Right atrium auricular region (tissue), 2 donors: ENCODE results near the gene CNTN5. TPM values are rescaled to one million over a fixed set of nuclear protein-coding genes. Genes with fewer than 3 reads are reported as not detected.

ENCODE experiments used
- DNase-seq: peaks from one replicate; pipeline ENCODE4 v3.0.0-alpha.2; 2019; ENCODE audit warnings: low spot score
- H3K27ac ChIP-seq, 2 donors: fragments of 200-600 bp; sonication (generic); 1 replicate in 1 of 2; 2 replicates in 1 of 2; pipeline ENCODE4 v1.5.1; 2016 to 2019
- H3K27me3 ChIP-seq, 2 donors: fragments of 200-600 bp; sonication (generic); one replicate each; pipeline versions ENCODE4 v1.5.1 to v1.6.0; 2017 to 2019
- H3K36me3 ChIP-seq: fragments of 200-600 bp; sonication (generic); one replicate; pipeline ENCODE4 v1.5.1; 2016
- H3K4me1 ChIP-seq, 2 donors: fragments of 200-600 bp; sonication (generic); one replicate each; pipeline versions ENCODE4 v1.5.1 to v1.6.0; 2017 to 2019
- H3K4me3 ChIP-seq, 2 donors: fragments of 200-600 bp; sonication (generic); 1 replicate in 1 of 2; 2 replicates in 1 of 2; pipeline ENCODE4 v1.5.1; 2017 to 2019; ENCODE audit warnings: mild to moderate bottlenecking in 1 of 2, moderate library complexity in 1 of 2
- H3K9me3 ChIP-seq, 2 donors: fragments of 200-600 bp; sonication (generic); one replicate each; pipeline ENCODE4 v1.5.1; 2019
- total RNA-seq, 2 donors: library from RNA; depleted of rRNA; stranded (reverse); fragments of >200 nt; gene quantifications; one replicate each; pipeline ENCODE4 v1.1.0, GENCODE V29; 2016
- TF ChIP-seq, protein P1 (sequence below), 2 donors: fragments of 200-600 bp; sonication (generic); IDR thresholded peaks; one replicate each; pipeline ENCODE4 v1.5.1; 2019; ENCODE audit warnings: antibody characterized with exemption in 2 of 2

Gene CNTN5
- total RNA-seq, 2 donors from 2014 or later = not detected

DNA sequence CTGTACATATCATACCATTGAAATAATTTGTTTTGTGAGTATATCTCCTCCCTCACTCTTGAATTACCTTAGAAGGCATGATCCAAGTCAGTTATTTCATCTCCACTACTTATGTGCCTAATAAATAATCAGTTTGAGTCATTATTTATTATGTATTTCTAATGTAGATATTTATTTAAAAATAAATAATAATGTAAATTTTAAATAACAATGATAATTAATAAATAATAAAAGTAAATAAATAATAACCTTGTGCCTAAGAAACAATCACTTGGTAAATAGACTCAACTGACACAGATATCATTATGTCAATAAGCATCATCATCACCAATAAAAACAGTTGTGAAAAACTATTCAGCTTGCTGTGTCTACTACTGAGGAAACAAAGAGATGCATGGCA, 213.8 kb downstream of the CNTN5 start:
- Histone ChIP-seq H3K36me3 (no peaks in the 10 kb centered on the region), H3K4me3 (no peak overlapping the region), H3K9me3 (peaks cover 0 to 7% of the 10 kb centered on the region in 2 donors), H3K27me3 (no peaks in the 10 kb centered on the region), H3K27ac (no peak overlapping the region), H3K4me1 (no peaks in the 10 kb centered on the region)
- TF ChIP-seq, protein P1, sequence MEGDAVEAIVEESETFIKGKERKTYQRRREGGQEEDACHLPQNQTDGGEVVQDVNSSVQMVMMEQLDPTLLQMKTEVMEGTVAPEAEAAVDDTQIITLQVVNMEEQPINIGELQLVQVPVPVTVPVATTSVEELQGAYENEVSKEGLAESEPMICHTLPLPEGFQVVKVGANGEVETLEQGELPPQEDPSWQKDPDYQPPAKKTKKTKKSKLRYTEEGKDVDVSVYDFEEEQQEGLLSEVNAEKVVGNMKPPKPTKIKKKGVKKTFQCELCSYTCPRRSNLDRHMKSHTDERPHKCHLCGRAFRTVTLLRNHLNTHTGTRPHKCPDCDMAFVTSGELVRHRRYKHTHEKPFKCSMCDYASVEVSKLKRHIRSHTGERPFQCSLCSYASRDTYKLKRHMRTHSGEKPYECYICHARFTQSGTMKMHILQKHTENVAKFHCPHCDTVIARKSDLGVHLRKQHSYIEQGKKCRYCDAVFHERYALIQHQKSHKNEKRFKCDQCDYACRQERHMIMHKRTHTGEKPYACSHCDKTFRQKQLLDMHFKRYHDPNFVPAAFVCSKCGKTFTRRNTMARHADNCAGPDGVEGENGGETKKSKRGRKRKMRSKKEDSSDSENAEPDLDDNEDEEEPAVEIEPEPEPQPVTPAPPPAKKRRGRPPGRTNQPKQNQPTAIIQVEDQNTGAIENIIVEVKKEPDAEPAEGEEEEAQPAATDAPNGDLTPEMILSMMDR (IDR thresholded peaks at IDR 0.05) = no peak
- DNase-seq = no peak

DNA sequence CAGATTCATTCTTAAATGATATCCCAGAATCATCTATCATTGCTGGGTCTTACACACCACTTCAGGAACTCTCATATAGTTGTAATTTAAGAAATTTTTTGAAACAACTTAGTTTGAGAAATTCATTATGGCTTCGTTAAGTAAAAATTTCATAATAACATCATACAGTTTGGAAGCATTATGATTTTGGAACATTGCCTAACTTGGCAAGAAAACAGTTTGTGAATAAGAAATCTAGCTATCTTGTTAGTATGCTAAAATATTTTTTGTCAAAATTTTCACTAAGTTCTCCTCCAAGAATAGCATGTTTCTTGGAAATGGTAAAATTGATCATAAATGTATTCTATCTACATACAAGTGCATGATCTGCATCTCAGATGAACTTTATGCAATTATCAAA, 217.7 kb downstream of the CNTN5 start:
- H3K27ac ChIP-seq = no peak overlapping the region
- no peaks in the 10 kb centered on the region for H3K27me3 ChIP-seq
- TF ChIP-seq, protein P1 (IDR thresholded peaks at IDR 0.05) = no peak
- H3K4me3 ChIP-seq = no peak overlapping the region
- no peaks in the 10 kb centered on the region for H3K36me3 ChIP-seq
- no peak for DNase-seq
- no peaks in the 10 kb centered on the region for H3K9me3 ChIP-seq
- no peaks in the 10 kb centered on the region for H3K4me1 ChIP-seq

DNA sequence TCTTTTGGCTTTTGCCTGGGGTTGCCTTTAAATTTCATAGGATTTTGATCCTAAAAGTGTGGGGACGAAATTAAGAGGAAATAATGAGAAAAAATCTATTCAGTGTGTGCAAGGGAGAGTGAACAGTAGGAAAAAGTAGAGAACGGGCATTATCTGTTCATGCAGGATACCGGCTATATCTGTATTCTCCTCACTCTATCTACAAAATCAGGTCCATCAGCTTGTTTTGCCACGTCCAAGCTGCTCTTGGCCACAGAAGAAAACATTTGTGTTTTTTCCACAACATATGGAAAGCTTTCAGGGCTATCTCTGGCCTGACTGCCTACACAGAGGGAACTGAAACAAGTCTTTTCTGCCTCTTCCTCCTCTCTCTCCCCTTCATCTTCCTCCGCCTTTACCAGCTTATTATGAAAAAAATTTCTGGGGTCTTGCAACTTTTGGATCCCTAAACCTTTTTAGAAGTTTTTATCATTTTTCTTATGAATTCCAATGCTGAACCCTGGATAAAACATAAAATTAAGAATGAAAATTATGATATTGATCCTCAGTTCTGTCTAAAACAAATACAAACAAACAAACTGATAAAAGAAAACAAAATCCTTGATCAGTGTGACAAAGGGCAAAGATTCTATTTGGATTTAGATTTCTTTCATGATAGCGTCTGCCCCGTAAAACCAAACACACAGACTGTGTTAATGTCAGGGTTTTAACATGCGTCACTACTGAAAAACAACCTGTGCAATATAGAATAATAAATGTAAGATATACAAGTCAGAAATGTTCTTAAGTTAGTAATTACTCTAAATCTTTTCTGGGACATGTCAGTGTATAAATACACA, 219.7 kb downstream of the CNTN5 start:
- no peaks in the 10 kb centered on the region for H3K36me3 ChIP-seq
- no peak for DNase-seq
- TF ChIP-seq, protein P1 (IDR thresholded peaks at IDR 0.05) = no peak
- no peaks in the 10 kb centered on the region for H3K4me1 ChIP-seq
- H3K27me3 ChIP-seq = no peaks in the 10 kb centered on the region
- H3K4me3 ChIP-seq = no peak overlapping the region
- no peaks in the 10 kb centered on the region for H3K9me3 ChIP-seq
- no peak overlapping the region for H3K27ac ChIP-seq

DNA sequence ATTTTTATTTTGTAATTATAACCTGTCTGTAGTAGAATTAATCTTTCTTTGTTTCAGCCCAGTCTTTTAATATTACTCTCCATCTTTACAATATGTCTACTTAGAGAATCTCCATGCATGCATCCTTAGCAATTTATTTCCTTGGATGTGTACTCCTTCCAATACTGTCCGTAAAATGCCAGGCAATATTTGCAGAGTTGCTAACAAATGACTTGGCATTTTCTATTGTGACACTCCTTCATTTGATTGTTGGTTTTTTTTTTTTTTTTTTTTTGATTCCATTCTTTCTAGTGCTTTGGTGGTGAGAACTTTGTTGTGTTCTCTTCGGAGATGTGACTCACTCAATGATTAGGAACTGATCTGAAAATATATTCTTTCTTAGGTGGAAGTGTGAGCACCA, 220.3 kb downstream of the CNTN5 start:
- Histone ChIP-seq H3K27me3 (no peaks in the 10 kb centered on the region), H3K9me3 (no peaks in the 10 kb centered on the region), H3K4me3 (no peak overlapping the region), H3K4me1 (no peaks in the 10 kb centered on the region), H3K36me3 (no peaks in the 10 kb centered on the region), H3K27ac (no peak overlapping the region)
- TF ChIP-seq, protein P1 (IDR thresholded peaks at IDR 0.05) = no peak
- no peak for DNase-seq

DNA sequence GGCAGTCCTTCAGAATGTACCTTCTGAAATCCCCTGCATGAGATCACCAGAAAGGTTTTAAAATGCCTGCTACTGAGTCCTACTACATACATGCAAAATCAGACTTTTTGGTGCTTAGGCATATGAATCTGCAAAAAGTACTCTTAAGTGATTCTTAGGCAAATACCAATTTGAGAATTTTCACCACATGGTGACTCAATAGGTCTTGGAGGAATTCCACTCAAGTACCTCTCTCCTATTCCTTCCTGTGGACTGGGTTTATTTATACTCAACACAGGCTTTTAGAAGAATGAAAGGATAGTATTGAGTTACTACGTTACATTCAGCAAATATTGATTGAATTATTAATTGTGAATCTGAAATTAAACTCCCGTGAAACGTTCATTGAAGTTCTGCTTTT, 223.9 kb downstream of the CNTN5 start:
- Histone ChIP-seq H3K27me3 (no peaks in the 10 kb centered on the region), H3K4me1 (no peaks in the 10 kb centered on the region), H3K4me3 (no peak overlapping the region), H3K36me3 (no peaks in the 10 kb centered on the region), H3K9me3 (no peaks in the 10 kb centered on the region), H3K27ac (no peak overlapping the region)
- no peak for DNase-seq
- TF ChIP-seq, protein P1 (IDR thresholded peaks at IDR 0.05) = no peak

DNA sequence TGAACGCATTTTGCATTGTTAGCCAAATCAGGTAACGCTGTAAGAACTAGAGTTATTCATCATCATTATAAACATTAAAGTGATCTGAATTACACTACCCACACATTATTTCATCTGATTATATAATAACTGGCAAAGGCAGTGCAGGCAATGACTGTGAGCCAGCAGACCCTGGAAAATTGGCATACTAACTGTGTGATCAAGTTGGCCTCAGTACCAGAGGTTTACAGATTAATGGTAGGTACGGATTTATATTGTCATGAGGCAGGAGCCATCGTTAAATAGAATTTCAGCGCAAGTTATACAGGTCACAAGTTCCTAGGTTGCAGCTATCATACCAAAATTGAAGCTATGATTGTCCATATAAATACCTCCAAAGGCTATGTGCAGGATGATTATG, 225.4 kb downstream of the CNTN5 start:
- Histone ChIP-seq H3K4me1 (no peaks in the 10 kb centered on the region), H3K27me3 (no peaks in the 10 kb centered on the region), H3K4me3 (no peak overlapping the region), H3K36me3 (no peaks in the 10 kb centered on the region), H3K27ac (no peak overlapping the region), H3K9me3 (no peaks in the 10 kb centered on the region)
- TF ChIP-seq, protein P1 (IDR thresholded peaks at IDR 0.05) = no peak
- DNase-seq = no peak
